GM23248 (cell line): ENCODE data around the gene MAP3K13. TPM values are rescaled to one million over a fixed set of nuclear protein-coding genes. Genes with fewer than 3 reads are reported as not detected.
A peak's percentile ranks its signal among the peaks of the same experiment; 100 is the strongest.

ENCODE experiments used
- DNase-seq: peaks from one replicate; pipeline ENCODE4 v3.0.0-alpha.2; 2015
- H2AFZ ChIP-seq: fragments of 200-600 bp; sonication (generic); 2 replicates; pipeline ENCODE4 v1.6.1; 2016; ENCODE audit warnings: antibody characterized with exemption
- H3F3A ChIP-seq: fragments of 200-600 bp; sonication (generic); 2 replicates; pipeline ENCODE4 v1.6.1; 2016; ENCODE audit warnings: mild to moderate bottlenecking, antibody characterized with exemption, mixed run types; ENCODE audit not compliant: insufficient read depth
- H3K27ac ChIP-seq: fragments of 200-600 bp; sonication (generic); 2 replicates; pipeline ENCODE4 v1.5.1; 2016; ENCODE audit warnings: mild to moderate bottlenecking
- H3K27me3 ChIP-seq: fragments of 200-600 bp; sonication (generic); replicated peaks from 2 replicates; pipeline ENCODE4 v1.6.1; 2016; ENCODE audit warnings: mild to moderate bottlenecking; ENCODE audit not compliant: insufficient read depth
- H3K36me3 ChIP-seq: fragments of 200-600 bp; sonication (generic); 2 replicates; pipeline ENCODE4 v1.6.1; 2016; ENCODE audit warnings: low read depth, mild to moderate bottlenecking
- H3K4me1 ChIP-seq: fragments of 200-600 bp; sonication (generic); 2 replicates; pipeline ENCODE4 v1.6.1; 2016; ENCODE audit warnings: mild to moderate bottlenecking; ENCODE audit not compliant: insufficient read depth
- H3K4me2 ChIP-seq: fragments of 200-600 bp; sonication (generic); one replicate; pipeline ENCODE4 v1.6.1; 2016; ENCODE audit warnings: mild to moderate bottlenecking; ENCODE audit not compliant: unreplicated experiment
- H3K4me3 ChIP-seq: fragments of 200-600 bp; sonication (generic); 2 replicates; pipeline ENCODE4 v1.5.1; 2016; ENCODE audit warnings: mild to moderate bottlenecking
- H3K79me2 ChIP-seq: fragments of 200-600 bp; sonication (generic); 2 replicates; pipeline ENCODE4 v1.6.1; 2016; ENCODE audit warnings: mild to moderate bottlenecking; ENCODE audit not compliant: insufficient read depth
- H3K9ac ChIP-seq: fragments of 200-600 bp; sonication (generic); 2 replicates; pipeline ENCODE4 v1.6.1; 2016; ENCODE audit warnings: mild to moderate bottlenecking
- H3K9me2 ChIP-seq: fragments of 200-600 bp; sonication (generic); 2 replicates; pipeline ENCODE4 v1.6.1; 2016; ENCODE audit warnings: mixed run types, mild to moderate bottlenecking, moderate library complexity; ENCODE audit not compliant: insufficient read depth
- H3K9me3 ChIP-seq: fragments of 200-600 bp; sonication (generic); one replicate; pipeline ENCODE4 v1.6.1; 2017; ENCODE audit warnings: low read depth
- H4K20me1 ChIP-seq: fragments of 200-600 bp; sonication (generic); 2 replicates; pipeline ENCODE4 v1.6.0; 2016; ENCODE audit not compliant: insufficient read depth
- EZH2 ChIP-seq: fragments of 200-600 bp; sonication (generic); IDR thresholded peaks from 2 replicates; pipeline ENCODE4 v1.6.1; 2018; ENCODE audit warnings: antibody characterized with exemption, mild to moderate bottlenecking; ENCODE audit not compliant: insufficient read depth, poor library complexity, severe bottlenecking
- EZH2phosphoT487 ChIP-seq: fragments of 200-600 bp; sonication (generic); IDR thresholded peaks from 2 replicates; pipeline ENCODE4 v1.6.1; 2018; ENCODE audit warnings: antibody characterized with exemption, moderate library complexity, mild to moderate bottlenecking, low read depth; ENCODE audit not compliant: insufficient read depth
- WGBS, 2 experiments: methylation state at CpG; one replicate each; pipeline ENCODE4 v1.1.6; 2015 to 2017; ENCODE audit warnings: low lambda C conversion rate in 2 of 2, low coverage in 1 of 2; ENCODE audit errors: missing lambda C conversion rate in 2 of 2; 5-methylcytosine and 5-hydroxymethylcytosine counted together
- in situ Hi-C: fragments of 300-500 bp; cut with MboI; formaldehyde crosslinking; loops from 2 replicates; pipeline ENCODE4 v1.15.0; 2020
- polyA plus RNA-seq: library from polyadenylated mRNA; unstranded; fragments of >200 nt; fragmentation: Nextera tagmentation; extraction: Ambion mirVana; gene quantifications from 2 replicates; pipeline ENCODE4 v1.2.1, GENCODE V29; 2016
- total RNA-seq: library from RNA; depleted of rRNA; stranded (reverse); fragments of >200 nt; shearing (Covaris generic); gene quantifications from 2 replicates; pipeline ENCODE4 v1.2.3, GENCODE V29; 2014

The MAP3K13 gene
- total and polyA plus RNA-seq, 2 experiments from 2014 or later: 14.8 to 52.5 TPM

DNA sequence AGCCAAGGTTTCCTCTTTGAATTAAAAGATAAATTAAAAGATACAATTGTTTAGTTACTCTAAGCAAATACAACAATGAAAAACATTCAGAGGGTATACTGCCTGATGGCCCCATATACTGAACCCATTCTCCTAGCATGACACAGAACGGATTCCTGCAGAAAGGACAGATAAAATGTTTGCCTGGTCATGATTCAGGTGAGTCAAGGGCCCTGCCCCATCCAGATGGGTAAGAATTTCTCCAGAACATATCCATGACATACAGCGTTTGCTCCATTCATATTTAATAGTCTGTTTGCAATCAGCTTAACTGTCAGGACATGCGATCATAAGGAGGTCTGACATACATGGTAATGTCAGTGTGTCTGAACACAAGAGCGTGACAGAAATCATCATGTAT lies 127.3 kb downstream of the MAP3K13 start:
- H3K4me2 ChIP-seq: no peak overlapping the region

DNA sequence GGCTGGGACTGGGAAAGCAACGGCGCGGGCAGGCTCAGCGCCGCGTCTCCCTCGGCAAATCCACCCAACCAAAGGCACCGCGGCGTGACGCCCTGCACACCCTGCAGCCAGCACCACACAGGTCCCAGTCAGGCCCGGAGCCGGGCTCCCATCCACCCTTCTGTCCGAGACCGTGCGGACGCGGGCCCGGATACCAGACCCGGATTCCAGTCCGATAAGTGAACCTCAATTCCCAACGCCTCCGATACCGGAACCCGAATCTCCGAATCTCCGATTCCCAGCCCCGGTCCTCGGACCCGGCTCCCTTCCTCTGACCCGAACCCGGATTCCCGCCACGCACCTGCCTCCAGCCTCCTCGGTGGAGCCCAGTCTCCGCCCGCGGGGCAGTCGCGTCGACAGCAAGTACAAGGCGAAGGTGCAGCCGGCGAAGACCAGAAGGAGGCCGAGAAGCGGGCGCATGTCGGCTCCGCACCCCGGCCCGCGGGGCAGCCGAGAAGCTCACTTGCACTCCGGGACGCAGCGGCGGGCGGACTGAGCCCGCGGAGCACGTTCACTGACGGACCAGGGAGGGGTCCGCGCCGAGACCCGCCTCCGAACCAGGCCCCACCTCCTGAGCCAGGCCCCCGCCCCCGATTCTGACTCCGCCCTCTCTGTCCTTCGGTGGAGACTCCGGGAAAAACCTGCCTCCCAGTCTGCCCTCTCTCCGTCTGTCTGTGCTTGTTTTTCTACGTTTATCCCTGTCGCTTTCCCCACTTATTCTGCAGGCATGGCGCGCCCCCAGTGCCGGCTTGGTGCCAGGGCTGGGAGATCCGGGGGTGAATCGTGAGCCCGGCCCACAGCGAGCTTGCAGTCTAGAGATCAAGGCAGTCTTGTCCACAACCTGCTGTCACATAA lies 135.8 kb downstream of the MAP3K13 start, which contains the start of gene TMEM41A:
TMEM41A (minus strand) TSS at position 533 of the 894 bp plus-strand sequence; CDS start at position 459, 74 bp downstream.
- peak within 1 kb of the TSS; percentile 91 for H3K4me2 ChIP-seq
- WGBS, 2 experiments: 2 to 3% methylated on average over 68 to 71 of the region's 82 CpGs
- no peaks in the 10 kb centered on the region for H3K9me3 ChIP-seq
- peaks cover 5% of the 10 kb centered on the region for H3K4me1 ChIP-seq
- H3F3A ChIP-seq: no peaks in the 10 kb centered on the region
- DNase-seq: peak; percentile 96
- H3K79me2 ChIP-seq: peaks cover 24% of the 10 kb centered on the region
- peak within 1 kb of the TSS; percentile 76 for H3K27ac ChIP-seq
- in situ Hi-C loops: no loop called here
- H3K36me3 ChIP-seq: peaks cover 16% of the 10 kb centered on the region; the same call in 1 of the 2 replicates
- H3K9me2 ChIP-seq: no peaks in the 10 kb centered on the region
- TF ChIP-seq EZH2phosphoT487 (no peak), EZH2 (no peak)
- peak within 1 kb of the TSS; percentile 99 for H3K4me3 ChIP-seq
- no peaks in the 10 kb centered on the region for H4K20me1 ChIP-seq
- peak within 1 kb of the TSS; percentile 98 for H2AFZ ChIP-seq
- peak within 1 kb of the TSS; percentile 90 for H3K9ac ChIP-seq
- H3K27me3 ChIP-seq: no peaks in the 10 kb centered on the region

More for the DNA sequence above, 127.3 kb downstream of the MAP3K13 start:
- Histone ChIP-seq H3K4me1 (no peaks in the 10 kb centered on the region), H3K27me3 (no peaks in the 10 kb centered on the region), H3F3A (no peaks in the 10 kb centered on the region; the same call in 1 of the 2 replicates), H2AFZ (no peak overlapping the region), H3K79me2 (no peaks in the 10 kb centered on the region), H3K27ac (no peak overlapping the region), H4K20me1 (no peaks in the 10 kb centered on the region), H3K4me3 (no peak overlapping the region), H3K9me2 (no peaks in the 10 kb centered on the region), H3K9me3 (no peaks in the 10 kb centered on the region), H3K9ac (no peak overlapping the region), H3K36me3 (peaks cover 18% of the 10 kb centered on the region; the same call in 1 of the 2 replicates)
- 89 to 91% methylated on average over 4 of the region's 4 CpGs for WGBS, 2 experiments
- no peak for TF ChIP-seq EZH2
- no peak for TF ChIP-seq EZH2phosphoT487
- in situ Hi-C loops: no loop called here
- no peak for DNase-seq

DNA sequence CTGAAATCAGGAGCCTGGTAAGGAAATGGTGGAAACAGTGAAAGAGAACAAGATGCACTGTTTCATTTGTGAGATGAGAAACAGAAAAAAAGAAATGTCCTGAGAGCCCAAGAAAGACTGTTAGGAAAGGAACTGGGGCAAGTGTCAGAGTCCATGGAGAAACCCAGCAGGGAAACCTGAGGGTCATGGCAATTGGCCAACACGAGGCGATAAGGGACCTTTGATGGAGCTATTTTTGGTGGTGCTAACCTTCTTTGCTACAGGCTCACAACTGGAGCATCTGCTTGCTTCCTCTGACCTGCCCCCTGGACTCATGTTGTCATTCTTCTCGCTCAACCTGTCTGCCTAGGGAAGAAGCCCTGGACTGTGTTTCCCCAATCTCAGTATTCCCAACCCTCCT lies 140.1 kb downstream of the MAP3K13 start:
- no peak for DNase-seq
- Histone ChIP-seq H3K9me3 (no peaks in the 10 kb centered on the region), H3K9me2 (no peaks in the 10 kb centered on the region), H3K4me3 (no peak overlapping the region), H3K36me3 (no peaks in the 10 kb centered on the region), H3K4me1 (no peaks in the 10 kb centered on the region), H2AFZ (no peak overlapping the region), H3K27ac (no peak overlapping the region), H3F3A (no peaks in the 10 kb centered on the region), H3K79me2 (peaks cover 2% of the 10 kb centered on the region), H4K20me1 (no peaks in the 10 kb centered on the region), H3K4me2 (no peak overlapping the region), H3K9ac (no peak overlapping the region), H3K27me3 (no peaks in the 10 kb centered on the region)
- no peak for TF ChIP-seq EZH2phosphoT487
- WGBS, 2 experiments: 40% methylated on average over 3 of the region's 3 CpGs
- in situ Hi-C loops: no loop called here

DNA sequence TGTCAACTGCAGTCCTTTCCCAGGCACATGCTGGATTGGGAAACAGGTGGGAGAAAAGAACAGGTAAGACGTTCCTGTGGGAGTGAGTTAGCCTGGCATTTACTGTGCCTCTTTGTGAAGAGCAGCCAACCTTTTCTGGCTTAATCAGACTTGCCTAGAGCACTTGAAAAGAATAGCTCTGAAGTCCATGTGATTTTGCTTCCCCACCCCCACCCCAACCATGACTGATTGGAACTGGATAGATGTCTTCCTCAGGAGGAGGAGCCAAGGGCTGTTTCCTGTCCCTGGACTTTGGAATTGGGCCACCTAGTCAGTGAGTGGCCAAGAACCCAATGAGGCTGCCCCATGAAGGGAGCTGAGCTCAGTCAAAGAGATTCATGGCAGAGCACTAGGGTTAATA lies 140.6 kb downstream of the MAP3K13 start:
- no peaks in the 10 kb centered on the region for H3K79me2 ChIP-seq
- in situ Hi-C loops: no loop called here
- no peaks in the 10 kb centered on the region for H4K20me1 ChIP-seq
- H3K4me2 ChIP-seq: no peak overlapping the region
- no peaks in the 10 kb centered on the region for H3K9me3 ChIP-seq
- H3K4me1 ChIP-seq: no peaks in the 10 kb centered on the region
- H3K36me3 ChIP-seq: no peaks in the 10 kb centered on the region
- DNase-seq: no peak
- no peak overlapping the region for H2AFZ ChIP-seq
- H3K27me3 ChIP-seq: no peaks in the 10 kb centered on the region
- H3K9me2 ChIP-seq: no peaks in the 10 kb centered on the region
- no peak for TF ChIP-seq EZH2
- no peak overlapping the region for H3K4me3 ChIP-seq
- WGBS, 2 experiments: 13 to 33% methylated on average over 1 of the region's 1 CpG
- no peak overlapping the region for H3K9ac ChIP-seq
- no peak overlapping the region for H3K27ac ChIP-seq
- no peaks in the 10 kb centered on the region for H3F3A ChIP-seq
